SK-N-SH (cell line): ENCODE measurements around the gene AGAP2. TPM values are rescaled to one million over a fixed set of nuclear protein-coding genes. Genes with fewer than 3 reads are reported as not detected.

ENCODE experiments used
- CTCF ChIA-PET: fragments of 300-600, 350-600 bp; formaldehyde crosslinking; extraction: SDS; loops from one replicate; lab custom pipeline; 2021; lab: Yijun Ruan, JAX
- POLR2A ChIA-PET: fragments of 350-600 bp; sonication (Branson Sonifier 250); formaldehyde crosslinking; extraction: SDS; loops from one replicate; lab custom pipeline; 2020; ENCODE audit warnings: antibody characterized with exemption, inconsistent platforms; lab: Yijun Ruan, JAX
- DNase-seq: peaks from one replicate; pipeline ENCODE4 v3.0.0; 2012
- H2AFZ ChIP-seq: fragments of 200-600 bp; sonication (generic); 2 replicates; pipeline ENCODE4 v1.8.1; 2016; ENCODE audit warnings: antibody characterized with exemption, mild to moderate bottlenecking, low read depth
- H3F3A ChIP-seq: fragments of 200-600 bp; sonication (generic); replicated peaks from 2 replicates; pipeline ENCODE3; 2016; ENCODE audit warnings: antibody characterized with exemption, mild to moderate bottlenecking; ENCODE audit not compliant: insufficient read depth
- H3K27ac ChIP-seq, 2 experiments: fragments of 200-500 bp in 1 of 2; fragments of 200-600 bp in 1 of 2; sonication (Bioruptor generic) in 1 of 2; sonication (generic), shearing (Covaris generic) in 1 of 2; 2 replicates each; pipeline versions ENCODE4 v1.5.1 to v1.6.1; 2014 to 2016; ENCODE audit warnings: low read depth in 2 of 2, inconsistent platforms in 1 of 2, low read length in 1 of 2, mild to moderate bottlenecking in 1 of 2, mixed read lengths in 1 of 2
- H3K27me3 ChIP-seq: fragments of 200-600 bp; sonication (generic), shearing (Covaris generic); 2 replicates; pipeline ENCODE4 v1.6.1; 2016; ENCODE audit warnings: mixed run types; ENCODE audit not compliant: insufficient read depth
- H3K36me3 ChIP-seq, 2 experiments: fragments of 200-500 bp in 1 of 2; fragments of 200-600 bp in 1 of 2; sonication (Bioruptor generic) in 1 of 2; sonication (generic) in 1 of 2; replicated peaks in 1 of 2; 2 replicates each; pipeline versions ENCODE3 to v1.5.1; 2014 to 2016; ENCODE audit warnings: low read length in 1 of 2, mild to moderate bottlenecking in 1 of 2; ENCODE audit not compliant: insufficient read depth in 2 of 2, control insufficient read depth in 1 of 2
- H3K4me1 ChIP-seq, 2 experiments: fragments of 200-500 bp in 1 of 2; fragments of 200-600 bp in 1 of 2; sonication (Bioruptor generic) in 1 of 2; sonication (generic), shearing (Covaris generic) in 1 of 2; 2 replicates each; pipeline versions ENCODE4 v1.5.1 to v1.6.1; 2014 to 2016; ENCODE audit warnings: low read depth in 1 of 2, low read length in 1 of 2, mixed run types in 1 of 2; ENCODE audit not compliant: insufficient read depth in 2 of 2, control insufficient read depth in 1 of 2
- H3K4me2 ChIP-seq: fragments of 200-600 bp; sonication (generic), shearing (Covaris generic); 2 replicates; pipeline ENCODE4 v1.6.1; 2017; ENCODE audit warnings: mixed run types
- H3K4me3 ChIP-seq, 2 experiments: fragments of 200-500 bp in 1 of 2; fragments of 200-600 bp in 1 of 2; sonication (Bioruptor generic) in 1 of 2; sonication (generic), shearing (Covaris generic) in 1 of 2; 2 replicates each; pipeline versions ENCODE4 v1.5.1 to v1.8.1; 2014 to 2016; ENCODE audit warnings: low read depth in 2 of 2, inconsistent platforms in 1 of 2, low read length in 1 of 2, mild to moderate bottlenecking in 1 of 2, mixed read lengths in 1 of 2, moderate library complexity in 1 of 2
- H3K79me2 ChIP-seq: fragments of 200-600 bp; sonication (generic); 2 replicates; pipeline ENCODE4 v1.8.1; 2017; ENCODE audit warnings: mild to moderate bottlenecking; ENCODE audit not compliant: insufficient read depth
- H3K9ac ChIP-seq: fragments of 200-600 bp; sonication (generic); 2 replicates; pipeline ENCODE4 v1.6.1; 2017; ENCODE audit warnings: mixed run types
- H3K9me2 ChIP-seq: fragments of 200-600 bp; sonication (generic); 2 replicates; pipeline ENCODE4 v1.6.1; 2017; ENCODE audit warnings: mixed run types
- H3K9me3 ChIP-seq: fragments of 200-600 bp; sonication (generic); 2 replicates; pipeline ENCODE4 v1.6.1; 2017; ENCODE audit warnings: mixed run types, mild to moderate bottlenecking, moderate library complexity
- H4K20me1 ChIP-seq: fragments of 200-600 bp; sonication (generic); 2 replicates; pipeline ENCODE4 v1.6.1; 2017; ENCODE audit warnings: mild to moderate bottlenecking, mixed run types; ENCODE audit not compliant: insufficient read depth
- CHD2 ChIP-seq: fragments of 150-350 bp; IDR thresholded peaks from 2 replicates; pipeline ENCODE4 v1.6.1; 2018; ENCODE audit warnings: low read length; ENCODE audit not compliant: partially characterized antibody
- JUND ChIP-seq: IDR thresholded peaks from 2 replicates; pipeline ENCODE4 v1.4.0; 2012
- MAX ChIP-seq: IDR thresholded peaks from 2 replicates; pipeline ENCODE4 v1.4.0; 2012; ENCODE audit warnings: low read depth
- MEF2A ChIP-seq: IDR thresholded peaks from 2 replicates; pipeline ENCODE4 v1.4.0; 2012; ENCODE audit warnings: low read depth, borderline replicate concordance
- NRF1 ChIP-seq: IDR thresholded peaks from 2 replicates; pipeline ENCODE4 v1.6.1; 2012; ENCODE audit warnings: low read depth, mild to moderate bottlenecking, low read length
- PBX3 ChIP-seq: IDR thresholded peaks from 2 replicates; pipeline ENCODE4; 2012
- RCOR1 ChIP-seq: fragments of 150-350 bp; IDR thresholded peaks from 2 replicates; pipeline ENCODE4 v1.6.1; 2017; ENCODE audit warnings: antibody characterized with exemption, low read length
- RFX5 ChIP-seq: IDR thresholded peaks from 2 replicates; pipeline ENCODE4 v1.6.1; 2012; ENCODE audit warnings: mild to moderate bottlenecking, improper control_type of control experiment, low read length
- RXRA ChIP-seq: IDR thresholded peaks from 2 replicates; pipeline ENCODE4 v1.4.0; 2012; ENCODE audit warnings: low read depth, mild to moderate bottlenecking, borderline replicate concordance
- TCF12 ChIP-seq: IDR thresholded peaks from 2 replicates; pipeline ENCODE4 v1.4.0; 2012
- TEAD4 ChIP-seq: IDR thresholded peaks from 2 replicates; pipeline ENCODE4 v1.4.0; 2012; ENCODE audit warnings: mild to moderate bottlenecking, borderline replicate concordance; ENCODE audit not compliant: insufficient read depth
- USF2 ChIP-seq: fragments of 150-350 bp; IDR thresholded peaks from 2 replicates; pipeline ENCODE4 v1.6.1; 2017; ENCODE audit warnings: antibody characterized with exemption, low read length, low read depth, borderline replicate concordance
- WGBS: methylation state at CpG from one replicate; pipeline ENCODE4 v1.1.6; 2017; ENCODE audit warnings: low lambda C conversion rate; 5-methylcytosine and 5-hydroxymethylcytosine counted together
- polyA plus RNA-seq, 3 experiments: library from polyadenylated mRNA; depleted of rRNA; stranded (reverse); fragments of >200 nt; gene quantifications; 2 replicates each; pipeline ENCODE4 v1.2.3, GENCODE V29; 2012

AGAP2 gene
- polyA plus RNA-seq, 1 of the 3 experiments (the other 2 are of a cell fraction), result 5.2 TPM

- peaks cover 19% of the 10 kb centered on the region for H3K79me2 ChIP-seq
- TF ChIP-seq TEAD4, result no peak
- TF ChIP-seq CHD2, result no peak
- no peak for TF ChIP-seq TCF12
- TF ChIP-seq PBX3, result no peak
- TF ChIP-seq JUND, result no peak
- no peak for TF ChIP-seq USF2
- TF ChIP-seq NRF1, result no peak
- no peak for TF ChIP-seq RCOR1
- no peak for TF ChIP-seq RFX5
- TF ChIP-seq MAX, result no peak
- TF ChIP-seq MEF2A, result no peak
- TF ChIP-seq RXRA, result no peak
- TF ChIP-seq, all 33 proteins: peak for 0
- Histone ChIP-seq H4K20me1 (no peaks in the 10 kb centered on the region), H3K36me3 (peaks cover 7 to 12% of the 10 kb centered on the region in 2 experiments), H3K4me2 (no peak overlapping the region), H3K9me3 (no peaks in the 10 kb centered on the region), H3K27me3 (no peaks in the 10 kb centered on the region), H3K9ac (no peak overlapping the region), H3K4me3 (no peak overlapping the region), H3K27ac (no peak overlapping the region), H3K4me1 (peaks cover 0 to 5% of the 10 kb centered on the region in 2 experiments; a peak in 1 of 4 replicates), H2AFZ (no peak overlapping the region), H3K9me2 (no peaks in the 10 kb centered on the region), H3F3A (peaks cover 18% of the 10 kb centered on the region)
- CTCF ChIA-PET, result interaction anchor here (1.0 kb wide), 1 partner anchor 129 kb away, joined by 3 read pairs; no protein-coding TSS in a partner anchor
- POLR2A ChIA-PET, result no interaction called here
- no peak for DNase-seq
- 81% methylated on average over 1 of the region's 1 CpG for WGBS
Observed at GRCh38 chr12:57779736-57780135, 41.2 kb upstream of the AGAP2 start.

GRCh38 chr12:57777911-57778310, 39.4 kb upstream of the AGAP2 start:
- Histone ChIP-seq H3F3A (peaks cover 18% of the 10 kb centered on the region), H3K4me3 (no peak overlapping the region), H3K27me3 (no peaks in the 10 kb centered on the region), H3K9me2 (no peaks in the 10 kb centered on the region), H3K36me3 (peaks cover 7 to 9% of the 10 kb centered on the region in 2 experiments), H3K4me2 (no peak overlapping the region), H3K27ac (no peak overlapping the region), H2AFZ (no peak overlapping the region), H3K9me3 (no peaks in the 10 kb centered on the region), H3K79me2 (peaks cover 17% of the 10 kb centered on the region), H3K9ac (no peak overlapping the region), H3K4me1 (peaks cover 0 to 3% of the 10 kb centered on the region in 2 experiments; a peak in 1 of 4 replicates), H4K20me1 (no peaks in the 10 kb centered on the region)
- ChIA-PET POLR2A (interaction anchor here (0.6 kb wide), 1 partner anchor 10 kb away, joined by 4 read pairs; no protein-coding TSS in a partner anchor), CTCF (interaction anchor here (0.6 to 0.7 kb wide), 2 partner anchors 19 to 38 kb away, joined by 3 read pairs; no protein-coding TSS in a partner anchor)
- 90% methylated on average over 7 of the region's 7 CpGs for WGBS
- no peak for TF ChIP-seq RCOR1
- no peak for DNase-seq
